SJSA1 (cell line): ENCODE results near the gene TGFBR2. TPM values are rescaled to one million over a fixed set of nuclear protein-coding genes. Genes with fewer than 3 reads are reported as not detected.

ENCODE experiments used
- DNase-seq, 2 experiments: peaks; one replicate each; pipeline ENCODE4 v3.0.0-alpha.2; 2015 to 2020; ENCODE audit warnings: low spot score in 2 of 2, low read depth in 1 of 2
- H3K27ac ChIP-seq: fragments of 250-450 bp; sonication (Bioruptor Pico); 2 replicates; pipeline ENCODE4 v1.5.1; 2020; ENCODE audit warnings: mild to moderate bottlenecking, moderate library complexity
- H3K27me3 ChIP-seq: fragments of 250-450 bp; sonication (Bioruptor Pico); replicated peaks from 2 replicates; pipeline ENCODE4 v1.5.1; 2020; ENCODE audit warnings: mild to moderate bottlenecking, moderate library complexity
- H3K36me3 ChIP-seq: fragments of 250-450 bp; sonication (Bioruptor Pico); 2 replicates; pipeline ENCODE4 v1.5.1; 2020; ENCODE audit warnings: mild to moderate bottlenecking
- H3K4me1 ChIP-seq: fragments of 250-450 bp; sonication (Bioruptor Pico); replicated peaks from 2 replicates; pipeline ENCODE4 v1.6.1; 2021; ENCODE audit warnings: mild to moderate bottlenecking
- H3K4me3 ChIP-seq: fragments of 250-450 bp; sonication (Bioruptor Pico); 2 replicates; pipeline ENCODE4 v1.5.1; 2020; ENCODE audit warnings: mild to moderate bottlenecking
- H3K9me3 ChIP-seq: fragments of 250-450 bp; sonication (Bioruptor Pico); replicated peaks from 2 replicates; pipeline ENCODE4 v1.5.1; 2020; ENCODE audit warnings: mild to moderate bottlenecking
- total RNA-seq: library from RNA; depleted of rRNA; stranded (reverse); fragments of >200 nt; shearing (Covaris generic); gene quantifications from 2 replicates; pipeline ENCODE4 v1.2.3, GENCODE V29; 2014

TGFBR2 gene
- total RNA-seq, 1 experiment from 2014 or later, result 44.6 TPM

GRCh38 chr3:30700702-30701321, 94.4 kb downstream of the TGFBR2 start:
- peaks cover 6% of the 10 kb centered on the region; the same call in 1 of the 2 replicates for H3K9me3 ChIP-seq
- no peaks in the 10 kb centered on the region for H3K36me3 ChIP-seq
- no peak overlapping the region for H3K27ac ChIP-seq
- H3K27me3 ChIP-seq, result no peaks in the 10 kb centered on the region
- no peak overlapping the region for H3K4me3 ChIP-seq
- no peaks in the 10 kb centered on the region for H3K4me1 ChIP-seq
- no peak for DNase-seq

GRCh38 chr3:30702038-30702827, 95.8 kb downstream of the TGFBR2 start:
- Histone ChIP-seq H3K9me3 (peaks cover 6% of the 10 kb centered on the region; the same call in 1 of the 2 replicates), H3K4me1 (no peaks in the 10 kb centered on the region), H3K4me3 (no peak overlapping the region), H3K36me3 (no peaks in the 10 kb centered on the region), H3K27me3 (no peaks in the 10 kb centered on the region), H3K27ac (no peak overlapping the region)
- no peak for DNase-seq

GRCh38 chr3:30702828-30703397, 96.5 kb downstream of the TGFBR2 start:
- H3K36me3 ChIP-seq, result no peaks in the 10 kb centered on the region
- H3K27me3 ChIP-seq, result no peaks in the 10 kb centered on the region
- H3K4me3 ChIP-seq, result no peak overlapping the region
- H3K27ac ChIP-seq, result no peak overlapping the region
- no peak for DNase-seq
- no peaks in the 10 kb centered on the region for H3K4me1 ChIP-seq
- H3K9me3 ChIP-seq, result peaks cover 6% of the 10 kb centered on the region; the same call in 1 of the 2 replicates

GRCh38 chr3:30704931-30705890, 98.8 kb downstream of the TGFBR2 start:
- peaks cover 6% of the 10 kb centered on the region; the same call in 1 of the 2 replicates for H3K9me3 ChIP-seq
- H3K27me3 ChIP-seq, result no peaks in the 10 kb centered on the region
- no peaks in the 10 kb centered on the region for H3K36me3 ChIP-seq
- DNase-seq, result no peak
- H3K4me1 ChIP-seq, result no peaks in the 10 kb centered on the region
- no peak overlapping the region for H3K27ac ChIP-seq
- no peak overlapping the region for H3K4me3 ChIP-seq

- H3K4me1 ChIP-seq, result no peaks in the 10 kb centered on the region
- H3K4me3 ChIP-seq, result no peak overlapping the region
- no peak for DNase-seq
- peaks cover 5% of the 10 kb centered on the region; the same call in 1 of the 2 replicates for H3K9me3 ChIP-seq
- no peaks in the 10 kb centered on the region for H3K36me3 ChIP-seq
- H3K27ac ChIP-seq, result no peak overlapping the region
- H3K27me3 ChIP-seq, result no peaks in the 10 kb centered on the region
Measured at GRCh38 chr3:30707825-30708224, 101.4 kb downstream of the TGFBR2 start.

GRCh38 chr3:30708472-30708871, 102.1 kb downstream of the TGFBR2 start:
- H3K4me1 ChIP-seq, result no peaks in the 10 kb centered on the region
- no peak overlapping the region for H3K4me3 ChIP-seq
- DNase-seq, result no peak
- H3K27me3 ChIP-seq, result no peaks in the 10 kb centered on the region
- no peaks in the 10 kb centered on the region for H3K9me3 ChIP-seq
- H3K27ac ChIP-seq, result no peak overlapping the region
- no peaks in the 10 kb centered on the region for H3K36me3 ChIP-seq

- Histone ChIP-seq H3K9me3 (no peaks in the 10 kb centered on the region), H3K4me1 (no peaks in the 10 kb centered on the region), H3K27ac (no peak overlapping the region), H3K36me3 (no peaks in the 10 kb centered on the region), H3K27me3 (no peaks in the 10 kb centered on the region), H3K4me3 (no peak overlapping the region)
- no peak for DNase-seq
Measured at GRCh38 chr3:30710017-30710416, 103.6 kb downstream of the TGFBR2 start.

GRCh38 chr3:30711151-30711550, 104.8 kb downstream of the TGFBR2 start:
- H3K4me1 ChIP-seq, result no peaks in the 10 kb centered on the region
- H3K27me3 ChIP-seq, result no peaks in the 10 kb centered on the region
- no peak overlapping the region for H3K4me3 ChIP-seq
- no peak for DNase-seq
- H3K27ac ChIP-seq, result no peak overlapping the region
- H3K36me3 ChIP-seq, result no peaks in the 10 kb centered on the region
- H3K9me3 ChIP-seq, result no peaks in the 10 kb centered on the region

- Histone ChIP-seq H3K27ac (no peak overlapping the region), H3K36me3 (no peaks in the 10 kb centered on the region), H3K4me3 (no peak overlapping the region), H3K4me1 (no peaks in the 10 kb centered on the region), H3K27me3 (no peaks in the 10 kb centered on the region), H3K9me3 (no peaks in the 10 kb centered on the region)
- DNase-seq, result no peak
Measured at GRCh38 chr3:30711867-30712266, 105.5 kb downstream of the TGFBR2 start.

- no peak overlapping the region for H3K27ac ChIP-seq
- no peaks in the 10 kb centered on the region for H3K36me3 ChIP-seq
- no peak overlapping the region for H3K4me3 ChIP-seq
- no peak for DNase-seq
- no peaks in the 10 kb centered on the region for H3K9me3 ChIP-seq
- no peaks in the 10 kb centered on the region for H3K27me3 ChIP-seq
- no peaks in the 10 kb centered on the region for H3K4me1 ChIP-seq
Measured at GRCh38 chr3:30712991-30713390, 106.6 kb downstream of the TGFBR2 start.

- no peaks in the 10 kb centered on the region for H3K9me3 ChIP-seq
- H3K4me3 ChIP-seq, result no peak overlapping the region
- no peaks in the 10 kb centered on the region for H3K4me1 ChIP-seq
- no peaks in the 10 kb centered on the region for H3K27me3 ChIP-seq
- H3K36me3 ChIP-seq, result no peaks in the 10 kb centered on the region
- H3K27ac ChIP-seq, result no peak overlapping the region
- no peak for DNase-seq
Measured at GRCh38 chr3:30713885-30714503, 107.6 kb downstream of the TGFBR2 start.

- Histone ChIP-seq H3K9me3 (no peaks in the 10 kb centered on the region), H3K4me1 (peaks cover 21% of the 10 kb centered on the region), H3K4me3 (no peak overlapping the region), H3K27me3 (no peaks in the 10 kb centered on the region), H3K36me3 (no peaks in the 10 kb centered on the region), H3K27ac (no peak overlapping the region)
- no peak for DNase-seq
Measured at GRCh38 chr3:30719536-30719935, 113.1 kb downstream of the TGFBR2 start.
